Naive thymus-derived CD4-positive, alpha-beta T cell (primary cell): ENCODE measurements around the gene MTHFD1. TPM values are rescaled to one million over a fixed set of nuclear protein-coding genes. Genes with fewer than 3 reads are reported as not detected.
A peak's percentile ranks its signal among the peaks of the same experiment; 100 is the strongest.

ENCODE experiments used
- ATAC-seq: fragments of 150-1000 bp; cut with Tn5 transposase; 2 replicates; pipeline ENCODE4 v1.10.0; 2021; ENCODE audit warnings: mild to moderate bottlenecking, moderate library complexity
- CTCF ChIA-PET: fragments of 350-600 bp; sonication (Branson Sonifier 250); formaldehyde crosslinking; loops from one replicate; lab custom pipeline; 2021; ENCODE audit warnings: antibody characterized with exemption; lab: Charles Lee
- POLR2A ChIA-PET: fragments of 350-600 bp; sonication (Branson Sonifier 250); formaldehyde crosslinking; loops from one replicate; lab custom pipeline; 2021; ENCODE audit warnings: antibody characterized with exemption, inconsistent platforms; lab: Charles Lee
- DNase-seq, 9 donors: peaks; one replicate each; pipeline versions ENCODE4 v3.0.0 to v3.0.0-alpha.2; 2020 to 2022; ENCODE audit warnings: mixed read lengths in 1 of 9
- H3K27ac ChIP-seq: one replicate; pipeline ENCODE4 v1.7.0; 2013; ENCODE audit warnings: mild to moderate bottlenecking, low read depth, low read length, moderate library complexity
- H3K27me3 ChIP-seq, 2 donors: one replicate each; pipeline ENCODE4 v1.7.0; 2013; ENCODE audit warnings: low read length in 2 of 2, mild to moderate bottlenecking in 2 of 2, moderate library complexity in 2 of 2; ENCODE audit not compliant: control insufficient read depth in 2 of 2, insufficient read depth in 2 of 2
- H3K36me3 ChIP-seq, 3 experiments: 1 replicate in 2 of 3; 2 replicates in 1 of 3; pipeline ENCODE4 v1.7.0; 2013; ENCODE audit warnings: low read length in 3 of 3, mild to moderate bottlenecking in 3 of 3, moderate library complexity in 1 of 3; ENCODE audit not compliant: insufficient read depth in 3 of 3, control insufficient read depth in 2 of 3
- H3K4me1 ChIP-seq, 2 donors: one replicate each; pipeline ENCODE4 v1.7.0; 2013; ENCODE audit warnings: low read length in 2 of 2, mild to moderate bottlenecking in 2 of 2, moderate library complexity in 1 of 2; ENCODE audit not compliant: control insufficient read depth in 2 of 2, insufficient read depth in 2 of 2
- H3K4me3 ChIP-seq: 2 replicates; pipeline ENCODE4 v1.7.0; 2013; ENCODE audit warnings: mild to moderate bottlenecking, low read length
- H3K9me3 ChIP-seq, 3 experiments: 1 replicate in 2 of 3; 2 replicates in 1 of 3; pipeline ENCODE4 v1.7.0; 2013; ENCODE audit warnings: low read length in 3 of 3; ENCODE audit not compliant: control insufficient read depth in 2 of 3
- H3K27ac Mint-ChIP-seq, 9 donors: one replicate each; pipeline ENCODE4 v1.8.0; 2020 to 2022; ENCODE audit warnings: mixed read lengths in 9 of 9, mild to moderate bottlenecking in 8 of 9, moderate library complexity in 5 of 9, inconsistent platforms in 2 of 9
- H3K27me3 Mint-ChIP-seq, 5 donors: one replicate each; pipeline ENCODE4 v1.8.0; 2021 to 2022; ENCODE audit warnings: mixed read lengths in 5 of 5, mild to moderate bottlenecking in 1 of 5
- H3K36me3 Mint-ChIP-seq, 5 donors: one replicate each; pipeline ENCODE4 v1.8.0; 2020 to 2022; ENCODE audit warnings: mixed read lengths in 5 of 5, mild to moderate bottlenecking in 3 of 5, inconsistent platforms in 1 of 5
- H3K4me1 Mint-ChIP-seq, 7 donors: one replicate each; pipeline ENCODE4 v1.8.0; 2020 to 2022; ENCODE audit warnings: mixed read lengths in 7 of 7, mild to moderate bottlenecking in 3 of 7, inconsistent platforms in 1 of 7
- H3K4me3 Mint-ChIP-seq, 10 donors: one replicate each; pipeline ENCODE4 v1.8.0; 2020 to 2022; ENCODE audit warnings: mild to moderate bottlenecking in 10 of 10, mixed read lengths in 10 of 10, moderate library complexity in 6 of 10, inconsistent platforms in 2 of 10
- H3K9me3 Mint-ChIP-seq, 11 donors: one replicate each; pipeline ENCODE4 v1.8.0; 2020 to 2022; ENCODE audit warnings: mixed read lengths in 11 of 11, mild to moderate bottlenecking in 4 of 11, inconsistent platforms in 1 of 11, moderate library complexity in 1 of 11
- intact Hi-C, 2 donors: fragments of 100-400 bp; cut with micrococcal nuclease; formaldehyde crosslinking; loops; one replicate each; pipeline ENCODE4 v1.15.1; 2023
- polyA plus RNA-seq, 2 donors: library from polyadenylated mRNA; unstranded; fragments of 300-500 nt; fragmentation: Illumina TruSeq; gene quantifications; one replicate each; pipeline ENCODE4 v1.2.3, GENCODE V29; 2021
- total RNA-seq, 6 experiments: library from RNA in 5 of 6; stranded (reverse) in 5 of 6; gene quantifications; 1 replicate in 5 of 6; 2 replicates in 1 of 6; pipeline ENCODE4 v1.2.3 and lab custom pipeline; 2021 to 2026

MTHFD1 gene
- total and polyA plus RNA-seq, 7 experiments from 2014 or later: 28.0 to 189 (median 30.9) TPM

GRCh38 chr14:64509036-64509435 lies 120.9 kb downstream of the MTHFD1 start:
- H3K27ac Mint-ChIP-seq: peak overlapping the region; percentile 28 to 99 (median 83)
- H3K4me3 Mint-ChIP-seq: peak overlapping the region in 9 of 10 donors; percentile 25 to 100 (median 61)
- Histone ChIP-seq H3K9me3 (no peaks in the 10 kb centered on the region), H3K27me3 (no peaks in the 10 kb centered on the region), H3K4me3 (no peak overlapping the region), H3K27ac (peak overlapping the region; percentile 1), H3K36me3 (no peaks in the 10 kb centered on the region), H3K4me1 (peaks cover 47 to 56% of the 10 kb centered on the region in 2 donors)
- intact Hi-C loops: no loop called here
- peaks cover 0 to 6% (median 0%) of the 10 kb centered on the region in 11 donors for H3K9me3 Mint-ChIP-seq
- H3K4me1 Mint-ChIP-seq: peaks cover 67 to 89% (median 83%) of the 10 kb centered on the region in 7 donors
- POLR2A ChIA-PET: interaction anchor here (0.6 to 2.6 kb wide), 7 partner anchors 12 to 565 kb away, joined by 3 to 14 read pairs (median 3); no protein-coding TSS in a partner anchor
- no peak for DNase-seq
- ATAC-seq: no peak
- H3K36me3 Mint-ChIP-seq: peaks cover 0 to 24% (median 0%) of the 10 kb centered on the region in 5 donors
- H3K27me3 Mint-ChIP-seq: no peaks in the 10 kb centered on the region
- CTCF ChIA-PET: interaction anchor here (0.6 to 5.5 kb wide), 8 partner anchors 11 to 585 kb away, joined by 3 to 40 read pairs (median 6); no protein-coding TSS in a partner anchor

Other genes with a start within 250 kb of the MTHFD1 start
- gene ESR2, start 94.0 kb upstream of the MTHFD1 start, total RNA-seq: under 1 TPM in 4 of 5 experiments, not detected in 1; 0.07 to 0.19 (median 0.13) TPM
- gene ESR2, start 94.0 kb upstream of the MTHFD1 start, polyA plus RNA-seq: under 1 TPM in 1 of 2 donors, not detected in 1; 0.12 TPM
- 1 to 10 TPM in 1 of 5 experiments, under 1 TPM in 4; 0.11 to 1.7 (median 0.13) TPM for gene AKAP5, start 77.1 kb downstream of the MTHFD1 start, total RNA-seq
- gene AKAP5, start 77.1 kb downstream of the MTHFD1 start, polyA plus RNA-seq: under 1 TPM in 1 of 2 donors, not detected in 1; 0.03 TPM
- 10 to 100 TPM; 37.6 to 88.0 (median 60.6) TPM for gene ZBTB25, start 115.5 kb downstream of the MTHFD1 start, total RNA-seq
- gene ZBTB25, start 115.5 kb downstream of the MTHFD1 start, polyA plus RNA-seq: 10 to 100 TPM; 30.5 to 35.6 TPM
- 100 to 1,000 TPM in 2 of 5 experiments, 10 to 100 TPM in 3; 97.1 to 119 (median 98.4) TPM for gene ZBTB1, start 116.4 kb downstream of the MTHFD1 start, total RNA-seq
- gene ZBTB1, start 116.4 kb downstream of the MTHFD1 start, polyA plus RNA-seq: 10 to 100 TPM; 42.4 to 49.7 TPM
- gene HSPA2, start 152.4 kb downstream of the MTHFD1 start, total RNA-seq: 1 to 10 TPM in 1 of 5 experiments, under 1 TPM in 4; 0.32 to 2.5 (median 0.76) TPM
- gene HSPA2, start 152.4 kb downstream of the MTHFD1 start, polyA plus RNA-seq: under 1 TPM; 0.21 to 0.99 TPM
- gene PPP1R36, start 161.6 kb downstream of the MTHFD1 start, total RNA-seq: under 1 TPM in 1 of 5 experiments, not detected in 4; 0.31 TPM
- gene PPP1R36, start 161.6 kb downstream of the MTHFD1 start, polyA plus RNA-seq: under 1 TPM in 1 of 2 donors, not detected in 1; 0.30 TPM